Measurements from ENCODE around the gene SETD7.

DNA sequence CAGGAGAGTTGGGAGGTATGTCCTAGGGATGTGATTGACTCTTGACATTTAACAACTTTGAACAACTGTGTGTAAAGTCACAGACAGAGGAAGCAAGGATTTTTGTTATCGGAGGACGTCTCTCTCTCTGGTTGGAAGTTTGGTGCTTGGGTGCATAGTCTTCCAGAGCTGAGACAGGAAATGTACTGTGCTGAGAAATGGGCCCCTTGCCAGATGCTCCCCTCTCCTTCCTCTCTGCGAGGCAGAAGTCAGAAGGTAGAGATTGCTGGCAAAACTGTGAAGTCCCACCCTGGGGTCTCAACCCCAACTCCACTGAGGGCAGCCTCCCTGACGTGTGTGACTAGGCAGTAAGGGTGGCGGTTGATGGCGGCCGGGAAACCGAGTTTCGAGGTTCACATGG lies 49.2 kb downstream of the SETD7 start:
- TF ChIP-seq, protein P1, sequence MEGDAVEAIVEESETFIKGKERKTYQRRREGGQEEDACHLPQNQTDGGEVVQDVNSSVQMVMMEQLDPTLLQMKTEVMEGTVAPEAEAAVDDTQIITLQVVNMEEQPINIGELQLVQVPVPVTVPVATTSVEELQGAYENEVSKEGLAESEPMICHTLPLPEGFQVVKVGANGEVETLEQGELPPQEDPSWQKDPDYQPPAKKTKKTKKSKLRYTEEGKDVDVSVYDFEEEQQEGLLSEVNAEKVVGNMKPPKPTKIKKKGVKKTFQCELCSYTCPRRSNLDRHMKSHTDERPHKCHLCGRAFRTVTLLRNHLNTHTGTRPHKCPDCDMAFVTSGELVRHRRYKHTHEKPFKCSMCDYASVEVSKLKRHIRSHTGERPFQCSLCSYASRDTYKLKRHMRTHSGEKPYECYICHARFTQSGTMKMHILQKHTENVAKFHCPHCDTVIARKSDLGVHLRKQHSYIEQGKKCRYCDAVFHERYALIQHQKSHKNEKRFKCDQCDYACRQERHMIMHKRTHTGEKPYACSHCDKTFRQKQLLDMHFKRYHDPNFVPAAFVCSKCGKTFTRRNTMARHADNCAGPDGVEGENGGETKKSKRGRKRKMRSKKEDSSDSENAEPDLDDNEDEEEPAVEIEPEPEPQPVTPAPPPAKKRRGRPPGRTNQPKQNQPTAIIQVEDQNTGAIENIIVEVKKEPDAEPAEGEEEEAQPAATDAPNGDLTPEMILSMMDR (conservative IDR thresholded peaks at IDR 0.05; ENCODE audit: low read depth in 2 of 2) = no peak
- TF ChIP-seq POLR2AphosphoS5 (IDR thresholded peaks at IDR 0.05; ENCODE audit: low read depth) (no peak), EZH2 (IDR thresholded peaks at IDR 0.05; ENCODE audit: low read depth, unreplicated experiment) (no peak), NANOG (IDR thresholded peaks at IDR 0.05; ENCODE audit: borderline replicate concordance) (no peak), EZH2phosphoT487 (IDR thresholded peaks at IDR 0.05; ENCODE audit: unreplicated experiment) (no peak), JUNB (IDR thresholded peaks at IDR 0.05; ENCODE audit: unreplicated experiment) (no peak), CREB1 (CRISPR knock-in tag; IDR thresholded peaks at IDR 0.05; ENCODE audit: low read depth) (no peak), ZNF114 (CRISPR knock-in tag; IDR thresholded peaks at IDR 0.05) (no peak)
- TF ChIP-seq, protein P2, sequence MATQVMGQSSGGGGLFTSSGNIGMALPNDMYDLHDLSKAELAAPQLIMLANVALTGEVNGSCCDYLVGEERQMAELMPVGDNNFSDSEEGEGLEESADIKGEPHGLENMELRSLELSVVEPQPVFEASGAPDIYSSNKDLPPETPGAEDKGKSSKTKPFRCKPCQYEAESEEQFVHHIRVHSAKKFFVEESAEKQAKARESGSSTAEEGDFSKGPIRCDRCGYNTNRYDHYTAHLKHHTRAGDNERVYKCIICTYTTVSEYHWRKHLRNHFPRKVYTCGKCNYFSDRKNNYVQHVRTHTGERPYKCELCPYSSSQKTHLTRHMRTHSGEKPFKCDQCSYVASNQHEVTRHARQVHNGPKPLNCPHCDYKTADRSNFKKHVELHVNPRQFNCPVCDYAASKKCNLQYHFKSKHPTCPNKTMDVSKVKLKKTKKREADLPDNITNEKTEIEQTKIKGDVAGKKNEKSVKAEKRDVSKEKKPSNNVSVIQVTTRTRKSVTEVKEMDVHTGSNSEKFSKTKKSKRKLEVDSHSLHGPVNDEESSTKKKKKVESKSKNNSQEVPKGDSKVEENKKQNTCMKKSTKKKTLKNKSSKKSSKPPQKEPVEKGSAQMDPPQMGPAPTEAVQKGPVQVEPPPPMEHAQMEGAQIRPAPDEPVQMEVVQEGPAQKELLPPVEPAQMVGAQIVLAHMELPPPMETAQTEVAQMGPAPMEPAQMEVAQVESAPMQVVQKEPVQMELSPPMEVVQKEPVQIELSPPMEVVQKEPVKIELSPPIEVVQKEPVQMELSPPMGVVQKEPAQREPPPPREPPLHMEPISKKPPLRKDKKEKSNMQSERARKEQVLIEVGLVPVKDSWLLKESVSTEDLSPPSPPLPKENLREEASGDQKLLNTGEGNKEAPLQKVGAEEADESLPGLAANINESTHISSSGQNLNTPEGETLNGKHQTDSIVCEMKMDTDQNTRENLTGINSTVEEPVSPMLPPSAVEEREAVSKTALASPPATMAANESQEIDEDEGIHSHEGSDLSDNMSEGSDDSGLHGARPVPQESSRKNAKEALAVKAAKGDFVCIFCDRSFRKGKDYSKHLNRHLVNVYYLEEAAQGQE (IDR thresholded peaks at IDR 0.05; ENCODE audit: unreplicated experiment) = no peak
